ENCODE results near the gene NGFR.

- TF ChIP-seq POLR2A (IDR thresholded peaks at IDR 0.05) (no peak), POLR2AphosphoS5 (IDR thresholded peaks at IDR 0.05) (no peak), CTCF (IDR thresholded peaks at IDR 0.05) (no peak)
These were observed 50.9 kb downstream of the NGFR start for GRCh38 chr17:49545806-49546545.

Measured in transverse colon (tissue), 4 donors.